Measurements from ENCODE around the gene FMN1. TPM values are rescaled to one million over a fixed set of nuclear protein-coding genes. Genes with fewer than 3 reads are reported as not detected.

The FMN1 gene
- total and polyA plus RNA-seq, 2 experiments from 2014 or later = 0.93 to 2.2 TPM

DNA sequence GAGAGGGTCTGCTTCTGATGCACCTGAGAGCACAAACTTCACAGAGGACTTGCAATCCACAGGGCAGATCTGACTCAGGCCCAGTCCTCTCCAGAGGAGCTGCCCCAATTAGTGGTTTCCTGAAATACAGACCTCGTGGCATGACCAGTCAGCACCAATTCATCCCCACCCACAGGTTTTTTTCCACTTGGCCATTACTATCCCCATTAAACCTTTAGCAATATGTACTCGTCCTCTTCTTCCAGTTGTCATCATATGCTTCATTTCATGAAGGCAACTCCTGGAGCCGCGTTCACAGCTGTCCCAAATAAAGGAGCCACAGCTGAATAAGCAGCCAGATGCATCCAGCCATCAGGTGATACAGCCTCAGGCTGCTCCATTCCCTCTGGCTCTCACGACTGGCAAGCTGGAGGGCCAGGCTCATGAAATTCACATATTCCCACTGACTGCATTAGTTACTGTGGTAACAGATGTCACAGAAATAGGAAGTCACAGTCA, 163.1 kb downstream of the FMN1 start:
- peaks cover 9% of the 10 kb centered on the region for H3F3A ChIP-seq (ENCODE audit: insufficient read depth)
- TF ChIP-seq EZH2 (IDR thresholded peaks at IDR 0.05; ENCODE audit: insufficient read depth, poor library complexity, severe bottlenecking) (no peak), EZH2phosphoT487 (IDR thresholded peaks at IDR 0.05; ENCODE audit: insufficient read depth, low read depth) (peak; percentile 86)
- H3K4me2 ChIP-seq (ENCODE audit: unreplicated experiment) = peak overlapping the region; percentile 40
- no peaks in the 10 kb centered on the region for H4K20me1 ChIP-seq (ENCODE audit: insufficient read depth)
- H3K9me2 ChIP-seq (ENCODE audit: insufficient read depth) = no peaks in the 10 kb centered on the region
- no peaks in the 10 kb centered on the region for H3K79me2 ChIP-seq (ENCODE audit: insufficient read depth)
- 0 to 1% methylated on average over 5 of the region's 5 CpGs for WGBS, 2 experiments (ENCODE audit: low coverage in 1 of 2, low lambda C conversion rate in 2 of 2, missing lambda C conversion rate in 2 of 2)
- no peak overlapping the region for H3K4me3 ChIP-seq
- peak overlapping the region; percentile 33; the same call in 1 of the 2 replicates for H2AFZ ChIP-seq
- H3K4me1 ChIP-seq (ENCODE audit: insufficient read depth) = peaks cover 14% of the 10 kb centered on the region
- peak; percentile 95 for DNase-seq
- H3K27me3 ChIP-seq (replicated peaks; ENCODE audit: insufficient read depth) = no peaks in the 10 kb centered on the region
- H3K36me3 ChIP-seq (ENCODE audit: low read depth) = no peaks in the 10 kb centered on the region
- in situ Hi-C loops (cut with MboI) = no loop called here
- peak overlapping the region; percentile 11; the same call in 1 of the 2 replicates for H3K9ac ChIP-seq
- H3K9me3 ChIP-seq (ENCODE audit: low read depth) = no peaks in the 10 kb centered on the region
- peak overlapping the region; percentile 49 for H3K27ac ChIP-seq

DNA sequence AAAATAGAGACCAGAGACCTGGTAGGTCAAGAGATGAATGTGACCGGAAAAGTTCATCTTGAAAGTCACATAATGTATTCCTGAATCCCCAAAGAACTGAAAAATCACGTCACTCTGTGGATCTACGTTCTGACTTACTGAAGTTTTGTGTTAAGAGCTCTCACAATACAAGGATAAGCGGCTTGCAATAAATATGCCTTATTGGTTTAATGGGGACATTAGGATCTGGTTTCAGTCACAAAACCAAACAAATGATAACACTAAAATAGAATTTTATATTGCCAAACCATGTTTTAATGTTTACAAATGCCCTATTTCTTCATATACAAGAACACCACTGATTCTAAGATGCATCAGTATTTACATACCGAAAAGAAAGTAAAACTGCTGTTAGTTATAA, 164.2 kb downstream of the FMN1 start:
- Histone ChIP-seq H3K36me3 (ENCODE audit: low read depth) (no peaks in the 10 kb centered on the region), H3K79me2 (ENCODE audit: insufficient read depth) (no peaks in the 10 kb centered on the region), H3K4me3 (no peak overlapping the region), H3F3A (ENCODE audit: insufficient read depth) (peaks cover 9% of the 10 kb centered on the region), H3K27me3 (replicated peaks; ENCODE audit: insufficient read depth) (no peaks in the 10 kb centered on the region), H3K9me2 (ENCODE audit: insufficient read depth) (no peaks in the 10 kb centered on the region), H2AFZ (no peak overlapping the region), H3K4me2 (ENCODE audit: unreplicated experiment) (no peak overlapping the region), H3K4me1 (ENCODE audit: insufficient read depth) (peaks cover 14% of the 10 kb centered on the region), H3K9me3 (ENCODE audit: low read depth) (no peaks in the 10 kb centered on the region), H3K9ac (no peak overlapping the region), H3K27ac (no peak overlapping the region), H4K20me1 (ENCODE audit: insufficient read depth) (no peaks in the 10 kb centered on the region)
- WGBS, 2 experiments (ENCODE audit: low coverage in 1 of 2, low lambda C conversion rate in 2 of 2, missing lambda C conversion rate in 2 of 2) = 96 to 97% methylated on average over 5 of the region's 5 CpGs
- TF ChIP-seq EZH2phosphoT487 (IDR thresholded peaks at IDR 0.05; ENCODE audit: insufficient read depth, low read depth) = no peak
- no peak for TF ChIP-seq EZH2 (IDR thresholded peaks at IDR 0.05; ENCODE audit: insufficient read depth, poor library complexity, severe bottlenecking)
- in situ Hi-C loops (cut with MboI) = no loop called here
- no peak for DNase-seq

DNA sequence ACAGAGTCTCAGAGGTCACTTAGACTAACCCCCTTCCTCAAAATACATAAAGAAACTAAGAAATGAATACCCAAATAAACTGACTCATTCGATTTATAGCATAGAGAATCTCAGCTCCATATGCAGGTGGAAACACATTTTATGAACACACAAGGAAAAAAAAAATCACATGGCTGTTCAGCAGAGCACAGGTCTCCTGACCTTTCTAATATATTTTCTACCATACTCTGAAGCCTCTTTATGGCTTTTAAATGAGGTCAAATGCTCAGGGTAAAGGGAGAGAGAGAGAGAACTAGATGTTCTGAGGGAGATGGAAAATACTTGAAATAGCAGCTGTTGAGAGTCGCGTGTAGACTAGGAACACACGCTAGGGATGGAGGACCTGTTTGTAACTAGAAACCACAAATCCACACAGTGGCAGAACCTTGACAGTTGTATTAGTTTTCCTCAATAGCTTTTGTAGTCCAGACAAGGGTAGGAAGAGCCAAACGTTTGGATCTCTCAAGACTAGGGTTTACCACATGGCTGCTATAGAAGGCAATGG, 165.3 kb downstream of the FMN1 start:
- H3K36me3 ChIP-seq (ENCODE audit: low read depth) = no peaks in the 10 kb centered on the region
- 52 to 56% methylated on average over 5 of the region's 5 CpGs for whole genome bisulfite sequencing, 2 experiments (ENCODE audit: low coverage in 1 of 2, low lambda C conversion rate in 2 of 2, missing lambda C conversion rate in 2 of 2)
- H3F3A ChIP-seq (ENCODE audit: insufficient read depth) = peaks cover 9% of the 10 kb centered on the region
- DNase-seq = no peak
- no peaks in the 10 kb centered on the region for H3K79me2 ChIP-seq (ENCODE audit: insufficient read depth)
- H4K20me1 ChIP-seq (ENCODE audit: insufficient read depth) = no peaks in the 10 kb centered on the region
- in situ Hi-C loops (cut with MboI) = no loop called here
- H2AFZ ChIP-seq = no peak overlapping the region
- H3K27ac ChIP-seq = no peak overlapping the region
- H3K9me2 ChIP-seq (ENCODE audit: insufficient read depth) = no peaks in the 10 kb centered on the region
- H3K27me3 ChIP-seq (replicated peaks; ENCODE audit: insufficient read depth) = no peaks in the 10 kb centered on the region
- H3K9ac ChIP-seq = no peak overlapping the region
- H3K9me3 ChIP-seq (ENCODE audit: low read depth) = no peaks in the 10 kb centered on the region
- H3K4me2 ChIP-seq (ENCODE audit: unreplicated experiment) = no peak overlapping the region
- no peak for TF ChIP-seq EZH2phosphoT487 (IDR thresholded peaks at IDR 0.05; ENCODE audit: insufficient read depth, low read depth)
- no peak for TF ChIP-seq EZH2 (IDR thresholded peaks at IDR 0.05; ENCODE audit: insufficient read depth, poor library complexity, severe bottlenecking)
- no peak overlapping the region for H3K4me3 ChIP-seq
- H3K4me1 ChIP-seq (ENCODE audit: insufficient read depth) = peaks cover 14% of the 10 kb centered on the region

DNA sequence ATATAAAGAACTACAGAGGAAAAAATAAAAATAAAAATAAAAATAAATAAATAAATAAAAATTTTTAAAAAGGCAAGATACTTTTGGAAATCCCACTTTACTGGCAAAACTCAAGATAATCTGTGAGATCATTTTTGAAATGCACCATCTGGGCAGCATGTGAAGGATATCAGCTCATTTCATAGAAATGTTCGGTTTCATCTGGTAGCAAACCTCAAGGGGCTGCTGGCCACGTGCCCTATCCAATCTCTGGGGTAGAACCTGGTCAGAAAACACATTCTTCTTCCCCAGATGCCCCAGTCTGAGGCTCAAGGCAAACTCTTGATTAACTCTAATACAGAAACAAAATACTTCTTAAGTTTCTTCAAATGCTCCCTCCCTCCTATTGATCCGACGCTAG, 166.0 kb downstream of the FMN1 start:
- 38 to 43% methylated on average over 4 of the region's 4 CpGs for WGBS, 2 experiments (ENCODE audit: low coverage in 1 of 2, low lambda C conversion rate in 2 of 2, missing lambda C conversion rate in 2 of 2)
- TF ChIP-seq EZH2 (IDR thresholded peaks at IDR 0.05; ENCODE audit: insufficient read depth, poor library complexity, severe bottlenecking) (no peak), EZH2phosphoT487 (IDR thresholded peaks at IDR 0.05; ENCODE audit: insufficient read depth, low read depth) (no peak)
- H4K20me1 ChIP-seq (ENCODE audit: insufficient read depth) = no peaks in the 10 kb centered on the region
- no peak overlapping the region for H3K4me3 ChIP-seq
- H3K36me3 ChIP-seq (ENCODE audit: low read depth) = no peaks in the 10 kb centered on the region
- H3K4me2 ChIP-seq (ENCODE audit: unreplicated experiment) = no peak overlapping the region
- H2AFZ ChIP-seq = no peak overlapping the region
- H3K9me3 ChIP-seq (ENCODE audit: low read depth) = no peaks in the 10 kb centered on the region
- peaks cover 9% of the 10 kb centered on the region for H3F3A ChIP-seq (ENCODE audit: insufficient read depth)
- H3K27ac ChIP-seq = no peak overlapping the region
- in situ Hi-C loops (cut with MboI) = no loop called here
- no peaks in the 10 kb centered on the region for H3K27me3 ChIP-seq (replicated peaks; ENCODE audit: insufficient read depth)
- H3K9ac ChIP-seq = no peak overlapping the region
- H3K4me1 ChIP-seq (ENCODE audit: insufficient read depth) = peaks cover 14% of the 10 kb centered on the region
- H3K79me2 ChIP-seq (ENCODE audit: insufficient read depth) = no peaks in the 10 kb centered on the region
- DNase-seq = no peak
- H3K9me2 ChIP-seq (ENCODE audit: insufficient read depth) = no peaks in the 10 kb centered on the region
